Ovary (tissue), 3 donors: Measurements from ENCODE around the gene UNC13C.

Experiments used
- POLR2A ChIP-seq: fragments of 450-650 bp; IDR thresholded peaks from one replicate; pipeline ENCODE4 v1.6.1; 2017; ENCODE audit warnings: antibody characterized with exemption, mild to moderate bottlenecking, moderate library complexity
- TF ChIP-seq, protein P1 (sequence below), 3 donors: fragments of 450-650 bp in 2 of 3; fragments of 200-600 bp in 1 of 3; IDR thresholded peaks; one replicate each; pipeline versions ENCODE4 v1.5.1 to v1.8.0; 2016 to 2022; ENCODE audit warnings: antibody characterized with exemption in 3 of 3, mild to moderate bottlenecking in 1 of 3
- donor health status: DM: no; HTN: no; CAD: no.

DNA sequence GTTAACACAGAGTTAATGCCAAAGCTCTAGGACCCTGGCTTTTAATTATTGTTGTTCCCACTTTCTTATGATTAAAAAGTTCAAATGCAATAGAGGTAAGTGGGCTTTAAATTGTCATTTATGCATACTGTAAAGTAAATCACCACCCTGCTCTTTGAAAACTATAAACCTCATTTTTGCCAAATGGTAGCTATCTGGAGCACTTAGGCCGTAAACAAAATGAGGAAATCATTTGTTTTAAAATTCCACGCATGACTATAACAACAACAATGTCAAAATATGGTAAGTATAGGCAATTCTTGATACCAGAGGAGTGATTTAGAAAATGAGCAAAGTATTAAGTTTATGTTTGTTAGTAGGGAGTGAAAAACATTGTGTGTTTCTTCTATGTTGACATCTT lies 1.8 kb downstream of the UNC13C start:
- TF ChIP-seq, protein P1, sequence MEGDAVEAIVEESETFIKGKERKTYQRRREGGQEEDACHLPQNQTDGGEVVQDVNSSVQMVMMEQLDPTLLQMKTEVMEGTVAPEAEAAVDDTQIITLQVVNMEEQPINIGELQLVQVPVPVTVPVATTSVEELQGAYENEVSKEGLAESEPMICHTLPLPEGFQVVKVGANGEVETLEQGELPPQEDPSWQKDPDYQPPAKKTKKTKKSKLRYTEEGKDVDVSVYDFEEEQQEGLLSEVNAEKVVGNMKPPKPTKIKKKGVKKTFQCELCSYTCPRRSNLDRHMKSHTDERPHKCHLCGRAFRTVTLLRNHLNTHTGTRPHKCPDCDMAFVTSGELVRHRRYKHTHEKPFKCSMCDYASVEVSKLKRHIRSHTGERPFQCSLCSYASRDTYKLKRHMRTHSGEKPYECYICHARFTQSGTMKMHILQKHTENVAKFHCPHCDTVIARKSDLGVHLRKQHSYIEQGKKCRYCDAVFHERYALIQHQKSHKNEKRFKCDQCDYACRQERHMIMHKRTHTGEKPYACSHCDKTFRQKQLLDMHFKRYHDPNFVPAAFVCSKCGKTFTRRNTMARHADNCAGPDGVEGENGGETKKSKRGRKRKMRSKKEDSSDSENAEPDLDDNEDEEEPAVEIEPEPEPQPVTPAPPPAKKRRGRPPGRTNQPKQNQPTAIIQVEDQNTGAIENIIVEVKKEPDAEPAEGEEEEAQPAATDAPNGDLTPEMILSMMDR (IDR thresholded peaks at IDR 0.05) = no peak
- no peak for TF ChIP-seq POLR2A
